GM12878 (cell line): ENCODE data around the gene AREG. TPM values are rescaled to one million over a fixed set of nuclear protein-coding genes. Genes with fewer than 3 reads are reported as not detected.

Experiments
- ATAC-seq: fragments of 200-7000 bp; cut with Tn5 transposase; 3 replicates; pipeline ENCODE4 v1.9.1; 2020; ENCODE audit warnings: mild to moderate bottlenecking, moderate library complexity
- BruUV-seq: library from RNA; stranded (reverse); fragments of 400-500 nt; replicated peaks from 2 replicates; lab custom pipeline; 2021; lab: Mats Ljungman, UMichigan
- CTCF ChIA-PET: fragments of 300-600 bp; sonication (Branson Sonifier 250); formaldehyde crosslinking; extraction: SDS; loops from one replicate; lab custom pipeline; 2021; ENCODE audit warnings: inconsistent platforms; lab: Yijun Ruan, JAX
- POLR2A ChIA-PET: fragments of 350-600 bp; formaldehyde crosslinking; extraction: SDS; loops from one replicate; lab custom pipeline; 2021; ENCODE audit warnings: inconsistent platforms; lab: Charles Lee
- RAD21 ChIA-PET: fragments of 300-600 bp; sonication (Branson Sonifier 250); formaldehyde crosslinking; loops from one replicate; lab custom pipeline; 2023; ENCODE audit warnings: antibody characterized with exemption; ENCODE audit not compliant: unreplicated experiment; lab: Charles Lee
- SMC1A ChIA-PET: fragments of 300-600 bp; sonication (Branson Sonifier 250); formaldehyde crosslinking; loops from one replicate; lab custom pipeline; 2023; ENCODE audit not compliant: unreplicated experiment, uncharacterized antibody; lab: Charles Lee
- DNase-seq: peaks from one replicate; pipeline ENCODE4 v3.0.0-alpha.2; 2011; ENCODE audit warnings: low read depth, low spot score
- FAIRE-seq: peaks from 3 replicates; lab custom pipeline; 2011; peaks lifted over from hg19 to GRCh38; lab: Jason Lieb, UNC
- H2AFZ ChIP-seq: 2 replicates; pipeline ENCODE4 v1.6.0; 2011; ENCODE audit warnings: low read depth, low read length, control low read depth; ENCODE audit not compliant: control insufficient read depth
- H3K27ac ChIP-seq: 2 replicates; pipeline ENCODE4 v1.5.1; 2011; ENCODE audit warnings: control low read depth; ENCODE audit not compliant: control insufficient read depth, insufficient read depth
- H3K27me3 ChIP-seq, 2 experiments: replicated peaks in 1 of 2; 2 replicates each; pipeline versions ENCODE4 v1.6.0 to v1.6.1; 2011; ENCODE audit warnings: low read length in 1 of 2; ENCODE audit not compliant: control insufficient read depth in 2 of 2, insufficient read depth in 2 of 2
- H3K36me3 ChIP-seq, 2 experiments: 2 replicates each; pipeline ENCODE4 v1.5.1; 2011; ENCODE audit warnings: low read length in 1 of 2; ENCODE audit not compliant: control insufficient read depth in 2 of 2, insufficient read depth in 2 of 2
- H3K4me1 ChIP-seq: 2 replicates; pipeline ENCODE4 v1.6.1; 2011; ENCODE audit warnings: mild to moderate bottlenecking, low read length, moderate library complexity, mixed read lengths; ENCODE audit not compliant: control insufficient read depth, insufficient read depth
- H3K4me2 ChIP-seq: 2 replicates; pipeline ENCODE4 v1.6.0; 2011; ENCODE audit warnings: control low read depth; ENCODE audit not compliant: control insufficient read depth, insufficient read depth
- H3K4me3 ChIP-seq: fragments of 200-600 bp; sonication (generic); 2 replicates; pipeline ENCODE4 v1.5.1; 2016
- H3K79me2 ChIP-seq: 2 replicates; pipeline ENCODE4 v1.6.0; 2011; ENCODE audit warnings: low read length; ENCODE audit not compliant: control insufficient read depth, insufficient read depth
- H3K9ac ChIP-seq: 2 replicates; pipeline ENCODE4 v1.8.0; 2011; ENCODE audit warnings: low read length, control low read depth, mixed read lengths; ENCODE audit not compliant: control insufficient read depth, insufficient read depth
- H3K9me3 ChIP-seq: replicated peaks from 3 replicates; pipeline ENCODE4 v1.5.1; 2011; ENCODE audit warnings: mild to moderate bottlenecking, low read length; ENCODE audit not compliant: control insufficient read depth, insufficient read depth
- H4K20me1 ChIP-seq: 2 replicates; pipeline ENCODE4 v1.6.0; 2011; ENCODE audit not compliant: control insufficient read depth, insufficient read depth
- EED ChIP-seq: sonication (generic); IDR thresholded peaks from 2 replicates; pipeline ENCODE4 v1.6.1; 2016; ENCODE audit warnings: antibody characterized with exemption, low read depth
- ETV6 ChIP-seq, 2 experiments: fragments of 450-650 bp in 1 of 2; IDR thresholded peaks in 1 of 2; conservative IDR thresholded peaks in 1 of 2; 2 replicates each; pipeline ENCODE4 v1.6.1; 2014; ENCODE audit warnings: antibody characterized with exemption in 1 of 2, borderline replicate concordance in 1 of 2, low read depth in 1 of 2, mild to moderate bottlenecking in 1 of 2, moderate library complexity in 1 of 2
- FOS ChIP-seq: IDR thresholded peaks from 3 replicates; pipeline ENCODE4 v1.6.1; 2011; ENCODE audit warnings: borderline replicate concordance; ENCODE audit not compliant: insufficient read length; ENCODE audit errors: extremely low read depth
- HDAC2 ChIP-seq: fragments of 200-600 bp; sonication (generic); IDR thresholded peaks from 2 replicates; pipeline ENCODE4 v1.6.1; 2017
- IRF4 ChIP-seq: IDR thresholded peaks from 2 replicates; pipeline ENCODE4 v1.6.1; 2011; ENCODE audit warnings: low read depth, low read length
- JUND ChIP-seq: IDR thresholded peaks from 2 replicates; pipeline ENCODE4 v1.6.1; 2012; ENCODE audit warnings: low read depth, mild to moderate bottlenecking, low read length, improper control_type of control experiment, moderate library complexity
- MLLT1 ChIP-seq: fragments of 450-650 bp; IDR thresholded peaks from 2 replicates; pipeline ENCODE4 v1.6.1; 2016; ENCODE audit warnings: mild to moderate bottlenecking
- MTA2 ChIP-seq: fragments of 450-650 bp; IDR thresholded peaks from 2 replicates; pipeline ENCODE4 v1.6.1; 2016; ENCODE audit warnings: low read depth, mild to moderate bottlenecking, moderate library complexity
- MTA3 ChIP-seq: IDR thresholded peaks from 2 replicates; pipeline ENCODE4 v1.6.1; 2012; ENCODE audit warnings: low read length, inconsistent platforms, borderline replicate concordance
- MXI1 ChIP-seq: fragments of 150-350 bp; IDR thresholded peaks from 2 replicates; pipeline ENCODE4 v1.6.1; 2011; ENCODE audit warnings: low read depth, mild to moderate bottlenecking, inconsistent platforms, low read length, improper control_type of control experiment
- NFXL1 ChIP-seq: fragments of 450-650 bp; IDR thresholded peaks from 2 replicates; pipeline ENCODE4 v1.6.1; 2017; ENCODE audit warnings: antibody characterized with exemption, mild to moderate bottlenecking, borderline replicate concordance
- POLR2A ChIP-seq: IDR thresholded peaks from 2 replicates; pipeline ENCODE4 v1.6.1; 2011; ENCODE audit warnings: low read depth, mild to moderate bottlenecking, low read length
- RBBP5 ChIP-seq: fragments of 200-600 bp; sonication (generic); conservative IDR thresholded peaks from 2 replicates; pipeline ENCODE4 v1.6.1; 2016
- SIN3A ChIP-seq: IDR thresholded peaks from 2 replicates; pipeline ENCODE4 v1.6.1; 2012; ENCODE audit warnings: low read depth, low read length, improper control_type of control experiment
- ZNF24 ChIP-seq: fragments of 450-650 bp; IDR thresholded peaks from 2 replicates; pipeline ENCODE4 v1.6.1; 2017; ENCODE audit warnings: antibody characterized with exemption, mild to moderate bottlenecking
- WGBS: methylation state at CpG from one replicate; pipeline ENCODE4 v1.1.6; 2016; ENCODE audit warnings: low lambda C conversion rate; ENCODE audit not compliant: insufficient replicate concordance, insufficient coverage; ENCODE audit errors: missing lambda C conversion rate; 5-methylcytosine and 5-hydroxymethylcytosine counted together
- in situ Hi-C: fragments of 300-500 bp; cut with MboI; formaldehyde crosslinking; loops from 9 replicates; pipeline ENCODE4 v1.14.3; 2018; ENCODE audit warnings: mixed read lengths
- intact Hi-C: fragments of 100-400 bp; cut with micrococcal nuclease; formaldehyde crosslinking; loops from one replicate; pipeline ENCODE4 v1.14.2; 2022; ENCODE audit not compliant: unreplicated experiment
- polyA plus RNA-seq, 11 experiments: library from polyadenylated mRNA; depleted of rRNA in 4 of 11; unstranded in 6 of 11; stranded (reverse) in 5 of 11; fragments of >200 nt; fragmentation: Nextera tagmentation in 4 of 11; fragmentation: Illumina TruSeq in 1 of 11; extraction: Ambion mirVana in 4 of 11; extraction: Trizol in 1 of 11; gene quantifications; 1 replicate in 1 of 11; 2 replicates in 10 of 11; pipeline versions ENCODE4 v1.2.1 to v1.2.3, GENCODE V29; 2011 to 2016; ENCODE audit warnings: inconsistent platforms in 2 of 11, missing spikeins in 2 of 11, low read depth in 1 of 11
- total RNA-seq, 4 experiments: library from RNA; depleted of rRNA in 3 of 4; stranded (reverse); fragments of >200 nt in 3 of 4; fragmentation: Illumina TruSeq in 1 of 4; extraction: Trizol in 1 of 4; gene quantifications; 2 replicates each; pipeline versions ENCODE4 v1.2.1 to v1.2.3, GENCODE V29; 2013 to 2021

Gene AREG
- total and polyA plus RNA-seq, 10 of the 15 experiments (the other 5 are each of a cell fraction or from before 2014, with no cell fraction given): 0.25 to 0.37 TPM; not detected in 8

GRCh38 chr4:74446896-74447295 is 2.0 kb downstream of the AREG start:
- Histone ChIP-seq H3K4me1 (peaks cover 3% of the 10 kb centered on the region; the same call in 1 of the 2 replicates), H3K36me3 (no peaks in the 10 kb centered on the region), H3K4me3 (no peak overlapping the region), H4K20me1 (no peaks in the 10 kb centered on the region), H3K27me3 (peaks cover 0 to 1% of the 10 kb centered on the region in 2 experiments; a peak in 2 of 4 replicates), H3K27ac (no peak overlapping the region), H3K4me2 (no peak overlapping the region), H3K79me2 (no peaks in the 10 kb centered on the region), H3K9me3 (no peaks in the 10 kb centered on the region), H3K9ac (no peak overlapping the region), H2AFZ (no peak overlapping the region)
- ATAC-seq: no peak
- no peak for TF ChIP-seq MXI1
- no peak for TF ChIP-seq SIN3A
- TF ChIP-seq HDAC2: no peak
- TF ChIP-seq JUND: no peak
- no peak for TF ChIP-seq EED
- TF ChIP-seq MTA2: no peak
- TF ChIP-seq ZNF24: no peak
- TF ChIP-seq IRF4: no peak
- no peak for TF ChIP-seq MLLT1
- no peak for TF ChIP-seq POLR2A
- no peak for TF ChIP-seq RBBP5
- no peak for TF ChIP-seq MTA3
- TF ChIP-seq FOS: no peak
- TF ChIP-seq NFXL1: no peak
- no peak for TF ChIP-seq ETV6 (conservative IDR thresholded peaks at IDR 0.05 in 1 of 2, IDR thresholded peaks at IDR 0.05 in 1 of 2; ENCODE audit: borderline replicate concordance in 1 of 2, low read depth in 1 of 2)
- intact Hi-C loops (loop anchor here (5.0 kb wide), 1 partner anchor 70 kb away; no protein-coding TSS in a partner anchor), in situ Hi-C loops (no loop called here)
- DNase-seq: no peak
- ChIA-PET CTCF (interaction anchor here (0.9 to 1.0 kb wide), 2 partner anchors 9 to 14 kb away, joined by 3 to 5 read pairs; no protein-coding TSS in a partner anchor), POLR2A (no interaction called here), SMC1A (no interaction called here), RAD21 (no interaction called here)
- 79% methylated on average over 1 of the region's 1 CpG for WGBS
- no TSS peak for BruUV-seq
- FAIRE-seq: no peak
